PC-9 (cell line): ENCODE measurements around the gene TSHZ2.

Source experiments
- CTCF ChIP-seq: fragments of 200-600 bp; sonication (generic); conservative IDR thresholded peaks from 2 replicates; pipeline ENCODE4 v1.6.1; 2017; ENCODE audit warnings: mixed run types, antibody characterized with exemption, mild to moderate bottlenecking, moderate library complexity
- EZH2 ChIP-seq: fragments of 200-600 bp; sonication (generic); IDR thresholded peaks from 2 replicates; pipeline ENCODE4 v1.8.0; 2017; ENCODE audit warnings: antibody characterized with exemption, low read depth

- no peak for TF ChIP-seq CTCF
- no peak for TF ChIP-seq EZH2
Measured at GRCh38 chr20:53146201-53146891, 174.2 kb downstream of the TSHZ2 start.
